Bone marrow (tissue), 2 donors: ENCODE measurements around the gene NDUFS1.
"Not testable (repeated sequence)": the region's sequence is repeated elsewhere in the genome, so short reads cannot be mapped to it uniquely, and the experiment has no call there.

Source experiments
- DNase-seq, 2 donors: peaks; one replicate each; lab custom pipeline; 2025; lab: John Stamatoyannopoulos, UW

The NDUFS1 gene

DNA sequence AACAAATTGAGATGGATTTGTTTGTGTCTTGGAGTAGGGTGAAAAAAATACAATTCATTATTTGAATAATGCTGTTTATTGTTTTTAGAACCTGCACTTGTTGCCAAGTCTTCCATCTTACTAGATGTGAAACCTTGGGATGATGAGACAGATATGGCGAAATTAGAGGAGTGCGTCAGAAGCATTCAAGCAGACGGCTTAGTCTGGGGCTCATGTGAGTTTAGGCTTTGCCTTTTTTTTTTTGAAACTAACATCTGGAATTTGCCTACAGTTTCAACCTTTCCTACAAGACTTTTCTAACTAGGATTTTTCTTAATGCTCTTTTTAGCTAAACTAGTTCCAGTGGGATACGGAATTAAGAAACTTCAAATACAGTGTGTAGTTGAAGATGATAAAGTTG is 3.2 kb upstream of the NDUFS1 start:
- DNase-seq = not testable (repeated sequence)

- no peak for DNase-seq
These were observed 1.5 kb upstream of the NDUFS1 start for GRCh38 chr2:206160807-206161179.

DNA sequence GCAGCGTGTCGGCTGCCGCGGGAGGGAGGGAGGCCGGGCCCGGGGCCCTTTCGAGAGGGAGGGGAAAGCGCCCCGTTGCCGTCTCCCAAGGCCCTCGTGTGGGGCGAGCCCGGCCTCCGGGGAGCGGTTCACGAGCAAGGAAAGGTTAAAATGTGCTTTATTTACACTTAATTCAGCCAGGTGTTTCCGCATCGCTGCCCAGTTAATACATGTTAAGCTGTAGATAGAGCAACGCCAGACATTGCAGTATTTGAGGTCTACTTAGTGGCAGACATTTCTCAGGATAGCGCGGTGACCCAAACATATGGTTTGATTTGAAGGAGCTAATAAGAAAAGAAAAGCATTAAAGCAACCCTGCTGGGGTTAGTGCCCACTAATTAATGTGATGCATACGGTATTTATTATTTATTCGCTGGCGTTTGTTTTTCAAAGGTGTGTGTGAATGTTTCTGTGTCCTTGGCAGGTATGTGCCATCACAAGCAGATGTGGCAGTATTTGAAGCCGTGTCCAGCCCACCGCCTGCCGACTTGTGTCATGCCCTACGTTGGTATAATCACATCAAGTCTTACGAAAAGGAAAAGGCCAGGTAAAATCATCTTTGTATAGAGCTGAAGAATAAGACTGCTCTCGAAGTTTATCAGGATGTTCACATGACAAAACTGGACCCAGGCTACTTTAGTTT is 1.0 kb upstream of the NDUFS1 start:
- no peak for DNase-seq

- no peak for DNase-seq
These were observed 490 bp downstream of the NDUFS1 start for GRCh38 chr2:206158563-206159345.

DNA sequence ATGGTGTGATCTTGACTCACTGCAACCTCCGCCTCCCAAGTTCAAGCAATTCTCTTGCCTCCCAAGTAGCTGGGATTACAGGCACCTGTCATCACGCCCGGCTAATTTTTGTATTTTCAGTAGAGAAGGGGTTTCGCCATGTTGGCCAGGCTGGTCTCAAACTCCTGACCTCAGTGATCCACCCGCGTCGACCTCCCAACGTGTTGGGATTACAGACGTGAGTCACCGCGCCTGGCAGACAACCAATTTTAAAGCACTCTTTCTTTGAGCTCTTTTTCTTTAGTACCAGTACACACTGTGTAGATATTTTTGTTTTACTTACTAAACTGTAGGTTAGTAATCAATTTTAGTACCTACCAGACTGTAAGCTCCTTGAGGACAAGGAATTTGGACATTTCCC is 2.2 kb downstream of the NDUFS1 start:
- DNase-seq = not testable (repeated sequence)

GRCh38 chr2:206154197-206154596 is 5.0 kb downstream of the NDUFS1 start:
- DNase-seq = no peak

DNA sequence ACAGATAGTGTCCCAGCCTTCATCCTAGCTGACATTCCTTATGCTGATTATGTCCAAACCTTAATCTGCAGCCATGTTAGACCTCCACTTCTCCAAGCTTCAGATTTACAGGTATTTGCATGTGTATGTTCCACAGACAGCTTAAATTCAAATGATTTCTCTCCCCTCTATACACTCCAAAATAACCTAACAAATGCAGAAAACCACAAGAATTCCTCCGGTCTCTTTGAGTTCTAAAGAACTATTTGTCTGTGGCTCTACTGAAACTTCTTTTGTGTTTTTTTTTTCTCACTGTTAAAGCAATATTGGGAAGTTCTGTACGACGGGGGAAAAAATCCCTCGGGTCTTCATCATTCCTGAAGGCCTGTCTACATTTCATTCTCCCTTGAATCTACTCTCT is 8.6 kb downstream of the NDUFS1 start:
- DNase-seq = no peak

- no peak for DNase-seq
These were observed 9.1 kb downstream of the NDUFS1 start for GRCh38 chr2:206150168-206150567.

GRCh38 chr2:206149330-206149729 is 9.9 kb downstream of the NDUFS1 start:
- no peak for DNase-seq

GRCh38 chr2:206145665-206146064 is 13.6 kb downstream of the NDUFS1 start:
- no peak for DNase-seq

- no peak for DNase-seq
These were observed 14.9 kb downstream of the NDUFS1 start for GRCh38 chr2:206144383-206144782.

DNA sequence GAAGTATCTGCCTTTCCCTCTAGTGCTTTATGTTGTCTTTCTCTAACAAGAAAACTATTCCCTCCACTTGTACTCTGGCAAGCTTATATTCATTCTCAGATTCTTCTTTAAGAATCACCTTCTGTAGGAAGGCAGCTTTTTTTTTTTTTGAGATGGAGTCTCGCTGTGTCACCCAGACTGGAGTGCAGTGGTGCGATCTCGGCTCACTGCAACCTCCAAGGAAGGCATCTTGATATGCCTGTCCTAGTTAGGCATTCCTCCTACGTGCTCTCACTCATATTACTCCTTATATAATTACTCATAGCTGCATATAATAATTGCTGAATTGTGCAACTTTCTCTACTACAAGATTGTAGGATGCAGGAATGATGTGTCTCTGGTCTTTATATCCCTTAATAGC is 15.8 kb downstream of the NDUFS1 start:
- DNase-seq = no peak

- DNase-seq = no peak
These were observed 31.6 kb downstream of the NDUFS1 start for GRCh38 chr2:206127656-206128055.

- DNase-seq = no peak
These were observed 33.3 kb downstream of the NDUFS1 start for GRCh38 chr2:206125901-206126300.

GRCh38 chr2:206122569-206122968 is 36.7 kb downstream of the NDUFS1 start:
- not testable (repeated sequence) for DNase-seq

- DNase-seq = no peak
These were observed 43.0 kb downstream of the NDUFS1 start for GRCh38 chr2:206116278-206116677.

GRCh38 chr2:206115026-206115578 is 44.1 kb downstream of the NDUFS1 start:
- DNase-seq = no peak

DNA sequence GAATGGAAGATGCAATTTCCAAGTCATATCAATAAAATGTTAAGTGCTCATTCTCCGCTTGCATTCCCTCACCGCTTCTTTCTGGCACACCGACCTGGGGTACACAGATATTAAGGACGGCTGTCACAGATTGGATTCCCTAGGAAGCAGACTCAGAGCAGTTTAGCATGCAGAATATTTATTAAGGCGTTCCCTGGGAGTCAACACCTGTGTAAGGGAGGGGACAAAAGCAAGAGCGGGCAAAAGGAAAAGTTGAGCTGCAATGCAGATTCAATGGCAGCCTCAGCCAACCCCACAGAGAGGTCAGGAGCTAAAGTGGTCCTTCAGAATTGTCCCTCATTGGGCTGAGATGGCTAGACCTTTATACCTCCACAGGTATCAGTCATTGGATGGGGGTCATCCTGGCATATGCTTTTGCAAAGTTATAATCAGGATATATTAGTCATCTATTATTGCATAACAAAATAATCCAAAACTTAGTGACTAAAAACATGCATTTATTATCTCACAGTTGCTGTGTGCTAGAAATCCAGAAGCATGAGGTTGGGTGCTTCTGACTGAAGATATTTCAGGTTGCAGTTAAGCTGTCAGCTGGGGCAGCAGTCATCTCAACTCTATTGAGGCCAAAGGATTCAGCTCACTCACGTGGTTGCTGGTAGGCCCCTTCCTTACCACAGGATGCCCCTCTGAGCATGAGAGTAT is 46.2 kb downstream of the NDUFS1 start:
- no peak for DNase-seq

- no peak for DNase-seq
These were observed 47.1 kb downstream of the NDUFS1 start for GRCh38 chr2:206112108-206112507.

- DNase-seq = no peak
These were observed 50.5 kb downstream of the NDUFS1 start for GRCh38 chr2:206108713-206109112.

GRCh38 chr2:206105541-206105940 is 53.7 kb downstream of the NDUFS1 start:
- DNase-seq = no peak

GRCh38 chr2:206105038-206105437 is 54.2 kb downstream of the NDUFS1 start:
- DNase-seq = no peak

DNA sequence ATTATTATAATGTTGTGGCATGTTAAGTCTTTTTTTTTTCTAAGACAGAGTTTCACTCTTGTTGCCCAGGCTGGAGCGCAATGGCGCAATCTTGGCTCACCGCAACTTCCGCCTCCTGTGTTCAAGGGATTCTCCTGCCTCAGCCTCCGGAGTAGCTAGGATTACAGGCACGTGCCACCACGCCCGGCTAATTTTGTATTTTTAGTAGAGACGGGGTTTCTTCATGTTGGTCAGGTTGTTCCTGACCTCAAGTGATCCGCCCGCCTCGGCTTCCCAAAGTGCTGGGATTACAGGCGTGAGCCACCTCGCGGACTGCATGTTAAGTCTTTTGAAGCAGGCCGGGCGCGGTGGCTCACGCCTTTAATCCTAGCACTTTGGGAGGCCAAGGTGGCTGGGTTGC is 60.4 kb downstream of the NDUFS1 start:
- not testable (repeated sequence) for DNase-seq
